ENCODE results near the gene FHAD1.

Gene FHAD1

DNA sequence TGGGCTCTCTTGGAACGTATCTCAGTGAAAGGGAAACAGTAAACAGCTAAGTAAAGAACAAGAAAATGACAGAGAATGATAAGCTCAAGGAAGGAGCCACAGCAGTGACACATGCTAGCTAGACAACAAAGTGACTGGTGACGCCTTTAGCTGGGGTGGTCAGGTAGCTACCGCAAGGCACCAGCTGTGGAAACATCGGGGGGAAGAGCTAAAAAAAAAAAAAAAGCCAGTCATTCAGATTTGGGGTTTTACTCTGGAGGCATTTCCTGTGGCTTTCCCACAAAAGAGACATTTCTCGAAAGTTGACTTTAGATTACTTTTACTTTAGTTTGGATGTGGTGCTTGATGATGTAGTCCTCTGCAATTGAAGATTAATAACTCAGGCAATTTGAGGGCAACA lies 2.1 kb downstream of the FHAD1 start:
- DNase-seq = peak; percentile 54 to 55

DNA sequence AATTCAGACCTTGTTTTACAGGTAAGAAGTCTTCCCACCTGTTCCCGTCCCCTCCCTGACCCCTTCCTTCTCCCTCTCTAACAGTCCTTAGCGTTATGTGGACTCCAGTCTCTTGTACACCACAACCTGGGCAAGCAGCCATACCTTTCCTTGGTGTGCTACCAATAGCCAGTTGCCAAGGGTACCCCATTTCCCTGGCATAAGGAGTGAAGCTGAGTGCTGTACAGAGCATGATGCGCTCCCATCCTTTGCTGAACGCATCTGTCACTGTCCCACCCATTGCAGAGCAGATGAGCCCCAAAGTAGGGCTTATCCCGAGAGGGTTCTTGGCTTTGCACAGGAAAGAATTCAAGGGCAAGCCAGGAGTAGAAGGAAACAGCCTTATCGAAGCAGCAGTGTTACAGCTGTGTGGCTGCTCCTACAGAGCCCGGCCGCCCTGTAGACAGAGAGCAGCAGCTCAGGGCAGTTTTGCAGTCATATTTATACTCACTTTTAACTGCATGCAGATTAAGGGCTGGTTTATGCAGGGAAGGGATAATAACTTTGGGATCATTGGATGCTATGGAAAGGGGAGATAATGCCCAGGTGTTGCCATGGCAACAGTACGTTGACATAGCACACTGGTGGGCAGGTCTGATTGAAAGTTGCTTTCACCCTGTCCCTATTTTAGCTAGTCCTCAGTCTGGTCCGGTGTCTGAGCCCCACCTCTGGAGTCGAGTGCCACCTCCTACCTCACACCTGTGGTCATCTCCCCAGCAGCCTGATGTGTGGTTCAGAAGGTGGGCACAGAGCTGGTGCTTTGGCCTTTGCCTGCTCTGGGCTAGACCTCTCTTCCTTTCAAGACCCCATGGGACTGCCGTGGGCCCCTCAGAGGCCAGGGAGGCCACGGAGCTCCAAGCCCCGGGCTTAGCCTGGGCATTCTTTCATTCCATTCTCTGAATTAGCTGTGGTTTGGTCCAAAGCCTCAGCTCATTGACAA lies 5.1 kb downstream of the FHAD1 start:
- no peak for DNase-seq

DNA sequence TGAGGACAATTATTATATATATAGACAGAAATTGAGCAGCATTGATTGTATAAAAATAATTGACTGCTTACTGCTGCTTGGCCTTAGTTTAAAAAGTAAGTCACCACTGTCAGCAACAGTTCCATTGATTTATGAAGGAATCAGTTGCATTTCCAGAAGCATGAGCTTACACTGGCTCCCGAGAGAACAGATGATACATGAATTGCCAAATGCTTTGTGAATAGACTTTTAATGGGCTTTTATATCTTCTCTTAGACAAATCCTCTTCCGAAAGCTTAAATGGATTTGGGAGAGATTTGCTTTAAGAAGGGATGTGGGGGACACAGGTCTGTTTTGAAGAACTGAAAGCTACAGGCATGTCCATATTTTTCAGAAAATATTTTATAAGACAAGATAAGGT lies 7.5 kb downstream of the FHAD1 start:
- no peak for DNase-seq

DNA sequence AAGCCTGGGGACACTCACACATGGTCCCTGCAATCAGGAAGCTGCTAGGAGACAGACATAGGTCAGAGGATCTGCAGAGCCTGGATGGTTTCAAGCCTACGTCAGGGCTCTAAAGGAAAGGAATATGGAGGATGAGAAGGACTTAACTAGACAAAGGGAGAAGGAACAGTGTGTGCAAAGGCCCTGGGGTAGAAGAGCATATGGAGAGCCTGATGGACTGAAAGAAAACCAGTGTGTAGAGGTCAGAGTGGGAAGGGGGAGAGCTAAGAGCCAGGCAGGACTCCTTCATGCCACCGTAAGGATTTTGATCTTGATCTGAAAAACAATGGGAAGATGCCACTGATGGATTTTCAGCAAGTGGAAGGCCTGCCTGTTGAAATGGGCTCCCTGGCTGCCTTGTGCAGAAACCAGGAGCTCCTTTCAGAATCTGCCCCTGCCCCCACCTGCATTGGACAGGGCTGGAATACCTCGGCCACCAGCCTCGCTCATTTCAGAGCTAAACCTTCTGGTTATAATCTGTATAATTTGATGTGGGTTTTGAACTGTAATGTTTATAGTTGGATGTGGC lies 8.6 kb downstream of the FHAD1 start:
- no peak for DNase-seq

DNA sequence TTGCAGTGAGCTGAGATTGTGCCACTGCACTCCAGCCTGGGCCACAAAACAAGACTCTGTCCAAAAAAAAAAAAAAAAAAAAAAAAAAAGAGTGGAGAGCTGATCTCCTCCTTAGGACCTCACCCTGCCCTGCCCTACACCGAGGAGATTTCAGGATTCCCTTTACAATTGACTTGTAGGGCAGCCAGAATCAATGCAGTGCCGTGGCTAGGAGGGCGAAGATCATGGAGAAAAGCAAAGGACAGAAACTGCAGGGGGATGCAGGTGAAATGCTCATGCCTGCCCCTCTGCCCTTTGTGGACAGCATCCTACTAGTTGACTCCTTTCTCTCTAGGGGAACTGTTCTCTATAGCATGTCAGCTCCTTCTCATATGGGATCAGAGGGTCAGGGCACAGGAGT lies 9.6 kb downstream of the FHAD1 start:
- no peak for DNase-seq

DNA sequence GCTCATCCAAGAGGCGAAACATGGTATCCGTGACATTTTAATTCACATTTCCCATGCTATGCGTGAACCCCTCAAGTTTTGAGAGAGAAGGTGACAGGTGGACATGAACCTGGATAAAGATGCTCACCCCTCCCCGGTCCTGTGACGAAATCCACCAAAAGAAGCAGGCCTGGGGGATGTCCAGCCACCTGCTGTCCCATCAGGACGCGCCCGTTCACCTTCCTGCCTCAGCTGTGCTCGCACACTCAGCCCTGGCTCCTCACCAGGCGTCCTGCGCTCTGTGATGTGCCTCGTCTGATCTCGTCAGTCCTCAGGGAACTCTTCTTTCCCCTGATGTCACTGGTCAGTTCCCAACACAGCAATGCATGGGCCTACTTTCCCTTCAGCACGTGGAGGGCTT lies 10.3 kb downstream of the FHAD1 start:
- no peak for DNase-seq

DNA sequence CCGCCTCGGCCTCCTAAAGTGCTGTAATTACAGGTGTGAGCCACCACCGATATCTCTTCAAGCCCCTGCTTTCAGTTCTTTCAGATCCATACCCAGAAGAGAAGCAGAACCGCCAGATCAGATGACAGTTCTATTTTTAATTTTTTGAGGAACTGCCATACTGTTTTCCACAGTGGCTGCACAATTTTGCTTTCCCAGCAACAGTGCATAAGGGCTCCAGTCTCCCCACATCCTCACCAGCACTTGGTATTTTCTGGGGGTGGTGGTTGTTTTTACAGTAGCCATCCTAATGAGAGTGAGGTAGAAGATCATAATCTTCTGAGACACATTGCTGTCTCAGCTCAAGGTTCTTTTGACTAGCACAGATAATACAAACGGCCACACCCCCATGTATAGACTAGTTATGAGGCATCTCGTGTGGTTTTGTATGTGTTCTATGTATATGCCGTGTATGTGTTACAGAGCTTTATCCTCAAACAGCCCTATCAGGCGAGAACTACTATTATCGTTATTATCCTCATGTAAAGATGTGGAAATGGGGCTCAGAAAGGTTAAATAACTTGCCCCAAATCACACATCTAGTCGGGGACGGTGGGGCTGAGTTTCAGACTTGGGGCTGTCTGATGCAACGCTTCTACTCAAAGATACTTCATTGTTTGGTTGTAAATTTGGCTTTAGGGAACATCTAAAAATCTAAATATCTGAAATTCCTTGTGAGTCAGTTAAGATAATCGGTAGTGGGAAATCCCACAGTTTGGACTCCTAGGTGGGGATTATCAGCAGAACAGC lies 12.0 kb downstream of the FHAD1 start:
- DNase-seq = no peak

DNA sequence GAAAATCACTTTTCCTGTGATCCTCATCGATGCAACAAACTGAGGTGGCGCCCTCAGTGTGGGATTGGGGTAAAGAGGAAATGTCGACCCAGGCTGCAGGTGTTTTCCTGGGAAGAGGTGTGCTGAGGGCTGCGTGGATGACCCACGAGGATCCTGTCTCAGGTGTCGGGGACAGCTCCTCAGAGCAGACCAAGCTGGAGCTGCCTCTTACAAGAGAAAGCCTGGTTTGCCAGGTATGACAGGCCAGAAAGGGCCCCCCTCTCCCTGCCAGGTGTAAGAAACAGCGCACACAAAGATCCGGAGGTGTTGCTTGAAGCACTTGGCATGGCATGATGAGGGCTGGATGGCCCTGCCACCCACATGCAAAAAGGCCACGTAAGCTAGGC lies 12.6 kb downstream of the FHAD1 start:
- no peak for DNase-seq

DNA sequence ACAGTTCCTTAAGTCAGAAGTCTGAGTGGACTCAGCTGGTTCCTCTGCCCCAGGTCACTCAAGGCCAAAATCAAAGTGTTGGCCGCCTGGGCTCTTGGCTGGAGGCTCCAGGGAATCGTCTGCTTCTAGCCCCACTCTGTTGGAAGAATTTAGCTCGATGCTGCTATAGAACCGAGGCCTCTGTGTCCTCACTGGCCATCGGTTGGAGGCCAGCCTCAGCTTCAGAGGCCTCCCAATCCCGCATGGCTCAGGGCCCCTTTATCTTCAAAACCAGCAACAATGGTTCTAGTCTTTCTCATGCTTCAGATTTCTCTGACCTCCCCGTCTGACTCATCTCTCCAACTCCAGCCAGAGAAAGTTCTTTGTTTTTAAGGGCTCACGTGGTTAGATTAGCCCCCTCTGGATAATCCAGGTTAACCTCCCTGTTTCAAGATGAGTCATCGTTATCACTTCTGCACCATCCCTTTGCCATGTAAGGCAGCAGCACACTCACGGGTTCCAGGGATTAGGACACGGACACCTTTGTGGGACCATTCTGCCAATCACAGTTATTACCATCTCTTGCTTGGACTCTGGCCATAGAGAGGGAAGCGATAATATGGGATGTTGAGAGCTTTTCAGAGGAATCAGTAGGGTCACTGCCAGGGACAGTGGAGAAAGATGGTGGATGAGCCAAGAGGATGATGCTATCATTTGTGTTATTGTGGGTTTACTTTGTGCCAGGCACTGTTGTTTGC lies 13.6 kb downstream of the FHAD1 start:
- no peak for DNase-seq

DNA sequence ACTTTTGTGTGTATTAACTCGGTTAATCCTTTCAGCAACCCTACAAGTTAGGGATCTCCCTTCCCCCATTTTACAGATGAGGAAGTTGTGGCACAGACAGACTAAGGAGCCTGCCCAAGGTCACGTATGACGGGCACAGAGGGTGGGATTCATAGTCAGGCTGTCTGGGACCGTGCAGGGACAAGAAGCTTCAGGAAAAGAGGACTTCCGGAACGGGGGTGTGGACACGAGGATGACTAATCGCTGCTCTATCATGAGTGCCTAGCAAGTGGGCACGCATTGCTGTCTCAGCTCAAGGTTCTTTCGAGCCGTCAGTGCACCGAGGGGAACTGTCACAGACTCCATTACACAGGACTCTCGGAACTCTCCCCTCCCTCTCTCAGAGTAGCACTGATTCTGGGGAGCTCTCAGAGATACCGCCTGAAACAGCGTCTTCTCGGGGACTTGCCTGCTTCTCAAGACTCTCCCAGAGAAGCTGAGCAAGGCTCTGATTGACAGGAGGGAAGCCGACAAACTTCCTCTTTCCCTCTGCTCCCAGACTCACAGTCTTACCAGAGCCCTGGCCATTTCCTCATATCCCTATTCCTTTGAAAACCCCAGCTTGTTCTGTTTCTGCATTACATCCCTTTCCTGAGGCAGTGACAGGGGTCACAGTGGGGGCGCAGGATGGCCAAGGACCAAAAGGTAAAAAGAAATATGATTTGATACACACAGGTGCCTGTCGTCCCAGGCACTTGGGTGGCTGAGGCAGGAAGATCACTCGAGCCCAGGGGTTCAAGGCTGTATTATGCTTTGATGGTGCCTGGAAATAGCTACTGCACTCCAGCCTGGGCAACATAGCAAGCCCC lies 14.4 kb downstream of the FHAD1 start:
- DNase-seq = peak in 1 of 2 donors; percentile 78

DNA sequence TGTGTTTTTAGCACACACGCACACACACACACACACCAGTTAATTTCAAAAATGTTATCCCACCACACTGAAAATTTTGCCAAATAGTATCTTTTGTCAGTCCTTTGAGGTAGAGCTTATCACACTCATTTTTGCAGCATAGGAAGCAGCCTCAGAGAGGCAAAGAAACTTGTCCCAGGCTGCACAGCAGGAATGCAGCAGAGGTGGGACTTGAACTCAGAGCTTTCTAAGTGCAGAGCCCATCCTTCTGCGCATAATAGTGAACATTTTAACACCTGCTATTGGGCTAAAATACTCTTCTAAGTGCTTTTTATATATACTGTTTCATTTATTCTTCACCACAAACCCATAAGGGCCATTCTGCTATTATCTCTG lies 15.0 kb downstream of the FHAD1 start:
- DNase-seq = no peak

DNA sequence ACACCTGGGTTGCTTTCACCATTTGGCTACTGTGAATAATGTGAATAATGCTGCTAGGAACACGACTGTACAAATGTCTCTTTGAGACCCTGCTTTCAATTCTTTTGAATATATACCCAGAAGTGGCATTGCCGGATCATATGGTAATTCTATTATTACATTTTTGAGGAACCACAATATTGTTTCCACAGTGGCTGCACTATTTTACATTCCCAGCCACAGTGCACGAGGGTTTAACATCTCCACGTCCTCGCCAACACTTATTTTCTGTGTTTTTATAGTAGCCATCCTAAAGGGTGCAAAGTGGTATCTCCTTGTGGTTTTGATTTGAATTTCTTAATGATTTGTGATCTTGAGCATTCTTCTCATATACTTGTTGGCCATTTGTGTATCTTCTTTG lies 15.7 kb downstream of the FHAD1 start:
- no peak for DNase-seq

DNA sequence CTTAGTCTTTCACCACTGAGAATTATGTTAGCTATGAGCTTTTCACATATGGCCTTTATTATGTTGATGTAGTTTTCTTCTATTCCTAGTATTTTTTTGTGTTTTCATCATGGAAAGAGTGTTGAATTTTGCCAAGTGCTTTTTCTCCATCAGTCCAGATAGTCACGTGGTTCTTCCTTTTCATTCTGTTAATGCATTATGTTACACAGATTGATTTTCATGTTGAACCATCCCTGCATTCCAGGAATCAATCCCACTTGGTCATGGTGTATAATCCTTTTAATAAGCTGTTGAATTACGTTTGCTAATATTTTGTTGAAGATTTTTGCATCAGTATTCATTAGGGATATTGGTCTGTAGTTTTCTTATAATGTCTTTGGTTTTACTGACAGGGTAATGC lies 17.7 kb downstream of the FHAD1 start:
- DNase-seq = no peak

DNA sequence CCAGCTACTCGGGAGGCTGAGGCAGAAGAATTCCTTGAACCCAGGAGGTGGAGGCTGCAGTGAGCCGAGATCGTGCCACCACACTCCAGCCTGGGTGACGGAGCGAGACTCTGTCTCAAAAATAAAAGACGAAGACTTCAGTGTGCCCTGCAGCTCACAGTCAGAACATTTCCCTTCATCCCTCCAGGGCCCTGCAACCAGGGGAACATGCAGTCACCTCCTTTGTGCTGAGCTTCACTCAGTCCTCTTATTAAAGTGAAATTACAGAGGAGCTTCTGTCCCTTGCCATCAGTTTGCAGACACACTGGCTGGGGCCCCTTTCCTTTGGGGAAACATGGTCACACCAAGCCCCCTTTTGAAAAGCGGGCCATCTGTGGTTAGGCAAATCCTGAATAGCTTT lies 24.2 kb downstream of the FHAD1 start:
- no peak for DNase-seq

DNA sequence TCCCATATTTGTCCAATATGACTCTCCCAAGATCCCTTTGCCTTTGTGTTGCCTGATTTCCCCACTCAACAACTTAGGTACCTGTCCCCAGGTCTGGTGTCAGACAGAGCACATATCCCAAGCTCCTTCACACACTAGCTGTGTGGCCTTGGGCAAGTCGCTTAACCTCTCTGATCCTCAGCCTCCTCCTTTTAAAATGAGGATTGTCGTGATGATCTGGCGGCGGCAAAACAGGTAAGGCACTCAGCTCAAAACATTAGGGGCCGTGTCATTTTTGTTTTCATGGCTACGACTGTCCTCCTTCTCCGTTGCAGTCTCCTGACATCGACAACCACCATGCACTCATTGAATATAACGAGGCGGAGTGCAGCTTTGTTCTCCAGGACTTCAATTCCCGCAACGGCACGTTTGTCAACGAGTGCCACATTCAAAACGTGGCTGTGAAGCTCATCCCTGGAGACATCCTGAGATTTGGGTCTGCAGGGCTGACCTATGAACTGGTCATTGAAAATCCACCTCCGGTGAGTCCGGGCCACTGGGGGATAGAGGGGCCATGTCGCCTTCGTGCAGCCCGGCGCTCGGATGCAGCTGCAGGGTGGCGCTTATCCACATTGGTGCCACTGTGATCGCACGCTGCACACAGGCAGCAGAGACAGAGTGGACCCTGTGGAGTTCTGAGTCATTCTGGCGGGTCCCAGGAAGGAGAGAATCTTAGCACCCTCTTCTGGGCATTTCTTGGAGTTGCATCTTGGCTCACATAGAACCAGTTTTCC lies 25.2 kb downstream of the FHAD1 start:
- DNase-seq = peak; percentile 29 to 41

DNA sequence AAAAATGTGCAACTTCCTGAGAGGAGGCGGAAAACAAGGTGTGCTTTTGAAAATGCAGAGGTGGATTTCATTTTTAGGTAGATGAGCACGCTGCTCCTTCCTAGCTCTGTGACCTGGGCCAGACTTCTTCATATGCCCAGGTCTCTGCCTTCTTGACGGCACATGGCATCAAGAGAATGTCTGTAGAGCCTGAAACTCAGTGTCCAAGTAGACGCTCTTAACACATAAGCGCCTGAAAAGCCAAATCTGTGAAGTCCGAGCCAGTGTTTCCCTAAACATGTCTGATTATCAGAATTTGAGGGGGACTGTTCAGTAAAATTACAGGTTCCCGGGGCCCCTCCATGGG lies 25.7 kb downstream of the FHAD1 start:
- DNase-seq = no peak

DNA sequence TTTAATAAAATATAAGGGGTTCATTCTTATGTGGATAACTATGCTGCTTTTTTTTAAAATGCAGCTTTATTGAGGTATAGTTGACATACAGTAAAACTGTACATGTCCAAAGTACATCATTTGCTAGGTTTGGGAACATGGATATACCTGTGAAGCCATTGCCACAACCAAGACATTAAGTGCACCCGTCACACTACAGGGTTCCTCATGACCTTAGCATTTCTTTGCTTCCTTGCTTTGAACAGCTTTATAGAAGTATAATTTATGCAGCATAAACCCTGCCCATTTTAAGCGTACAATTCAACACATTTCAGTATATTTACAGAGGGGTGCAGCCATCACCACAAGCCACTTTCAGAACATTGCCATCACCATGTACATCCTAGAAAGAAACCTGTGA lies 26.3 kb downstream of the FHAD1 start:
- DNase-seq = no peak

DNA sequence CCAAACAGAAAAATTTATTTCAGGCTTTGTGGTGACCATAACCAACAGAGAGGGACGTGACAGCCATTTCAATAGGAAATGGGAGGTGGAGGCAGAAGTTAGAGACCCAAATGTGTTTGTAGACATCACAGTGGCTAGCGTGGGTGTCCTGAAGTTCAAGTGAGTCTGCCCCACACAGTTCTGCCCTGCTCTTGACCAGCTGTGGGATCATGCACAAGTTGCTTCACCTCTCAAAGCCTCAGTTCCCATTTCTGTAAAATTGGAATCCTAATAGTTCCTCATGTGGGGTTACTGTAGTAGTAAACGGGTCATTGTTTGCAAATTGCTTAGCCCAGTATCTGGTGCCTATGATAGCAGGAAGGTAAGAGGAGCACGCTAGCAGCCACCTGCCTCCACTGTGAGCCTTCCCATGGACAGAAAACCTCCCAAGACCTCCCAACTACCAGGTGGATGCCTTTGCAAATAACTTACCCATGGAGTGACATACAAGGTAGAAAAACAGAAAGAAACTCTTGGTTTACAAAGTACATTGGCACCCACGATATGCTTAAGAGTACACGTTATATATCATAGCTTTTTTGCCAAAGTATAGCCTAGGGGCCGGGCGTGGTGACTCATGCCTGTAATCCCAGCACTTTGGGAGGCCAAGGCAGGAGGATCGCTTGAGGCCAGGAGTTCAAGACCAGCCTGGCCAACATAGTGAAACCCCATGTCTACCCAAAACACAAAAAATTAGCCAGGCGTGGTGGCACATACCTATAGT lies 29.1 kb downstream of the FHAD1 start:
- no peak for DNase-seq

DNA sequence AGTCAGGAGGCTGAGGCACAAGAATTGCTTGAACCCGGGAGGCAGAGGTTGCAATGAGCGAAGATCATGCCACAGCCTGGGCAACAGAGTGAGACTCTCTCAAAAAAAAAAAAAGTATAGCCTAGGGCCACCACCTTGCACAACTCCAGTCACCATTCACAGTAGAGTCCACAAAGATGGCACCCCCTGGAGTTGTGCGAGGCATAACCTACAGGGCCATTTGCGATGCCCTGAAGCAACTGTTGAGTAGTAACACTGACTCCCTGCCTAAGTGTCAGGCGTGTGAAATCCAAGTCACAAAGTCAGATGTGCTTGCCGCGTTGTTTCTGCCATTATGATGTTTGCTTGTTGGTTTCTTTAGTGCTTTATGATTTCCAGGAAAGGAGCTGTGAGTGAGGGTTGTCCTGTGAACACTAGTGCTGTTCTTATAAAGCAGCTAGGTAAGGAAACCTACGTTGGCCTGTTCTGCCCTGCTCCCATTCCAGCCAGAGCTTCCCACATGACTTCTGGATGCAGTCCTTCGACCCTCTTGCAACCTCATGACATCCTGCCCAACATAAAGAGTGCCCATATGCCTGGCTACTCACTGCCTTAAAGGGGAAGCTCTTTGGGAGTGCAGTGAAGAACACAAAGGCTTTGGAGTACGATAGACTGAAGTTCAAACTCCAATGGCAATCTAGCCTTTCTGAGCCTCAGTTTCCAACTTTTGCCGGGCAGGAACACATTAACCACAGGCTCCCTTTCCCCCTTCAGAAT lies 29.8 kb downstream of the FHAD1 start:
- no peak for DNase-seq

DNA sequence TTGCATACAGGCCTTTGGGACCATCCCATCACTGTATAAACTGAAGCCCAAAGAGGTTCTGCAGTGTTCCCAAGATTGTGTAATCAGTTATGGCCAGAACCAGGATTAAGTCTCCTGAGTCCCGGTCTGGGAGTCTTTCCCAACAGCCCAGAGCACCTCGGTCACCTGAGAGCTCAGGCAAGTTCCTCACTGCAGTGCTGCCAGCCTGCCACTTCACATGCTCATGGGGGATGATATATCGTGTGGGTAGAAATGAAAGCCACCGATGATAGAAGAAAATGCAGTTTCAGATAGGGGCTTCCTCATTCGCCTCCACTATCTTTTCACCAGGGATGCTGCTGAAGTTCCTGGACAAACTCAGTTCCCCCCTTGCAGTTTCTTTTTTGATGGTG lies 30.4 kb downstream of the FHAD1 start:
- DNase-seq = no peak
